Measurements from ENCODE around the gene PRKCZ.
A peak's percentile ranks its signal among the peaks of the same experiment; 100 is the strongest.

PRKCZ gene

GRCh38 chr1:2027961-2028583, 22.1 kb upstream of the PRKCZ start:
- no peak overlapping the region for H3K9ac ChIP-seq (ENCODE audit: low read length)
- H3K4me3 ChIP-seq (ENCODE audit: low read length): no peak overlapping the region
- no peak for DNase-seq (ENCODE audit: low read depth)
- H3K27me3 ChIP-seq (replicated peaks; ENCODE audit: control insufficient read depth, insufficient read depth, low read length): peaks cover 39% of the 10 kb centered on the region
- no peaks in the 10 kb centered on the region for H3K9me3 ChIP-seq (ENCODE audit: control insufficient read depth, low read length)
- H3K36me3 ChIP-seq (ENCODE audit: control insufficient read depth, insufficient read depth, low read length, severe bottlenecking): no peaks in the 10 kb centered on the region
- H3K4me1 ChIP-seq (ENCODE audit: control insufficient read depth, insufficient read depth, low read length): no peaks in the 10 kb centered on the region

GRCh38 chr1:2028870-2029560, 21.2 kb upstream of the PRKCZ start:
- no peaks in the 10 kb centered on the region for H3K36me3 ChIP-seq (ENCODE audit: control insufficient read depth, insufficient read depth, low read length, severe bottlenecking)
- H3K4me1 ChIP-seq (ENCODE audit: control insufficient read depth, insufficient read depth, low read length): no peaks in the 10 kb centered on the region
- H3K9me3 ChIP-seq (ENCODE audit: control insufficient read depth, low read length): no peaks in the 10 kb centered on the region
- H3K9ac ChIP-seq (ENCODE audit: low read length): no peak overlapping the region
- no peak for DNase-seq (ENCODE audit: low read depth)
- peaks cover 38% of the 10 kb centered on the region for H3K27me3 ChIP-seq (replicated peaks; ENCODE audit: control insufficient read depth, insufficient read depth, low read length)
- H3K4me3 ChIP-seq (ENCODE audit: low read length): no peak overlapping the region

- no peak for DNase-seq (ENCODE audit: low read depth)
- Histone ChIP-seq H3K27me3 (replicated peaks; ENCODE audit: control insufficient read depth, insufficient read depth, low read length) (peaks cover 34% of the 10 kb centered on the region), H3K9ac (ENCODE audit: low read length) (no peak overlapping the region)
Measured at GRCh38 chr1:2029561-2029960, 20.6 kb upstream of the PRKCZ start.

DNA sequence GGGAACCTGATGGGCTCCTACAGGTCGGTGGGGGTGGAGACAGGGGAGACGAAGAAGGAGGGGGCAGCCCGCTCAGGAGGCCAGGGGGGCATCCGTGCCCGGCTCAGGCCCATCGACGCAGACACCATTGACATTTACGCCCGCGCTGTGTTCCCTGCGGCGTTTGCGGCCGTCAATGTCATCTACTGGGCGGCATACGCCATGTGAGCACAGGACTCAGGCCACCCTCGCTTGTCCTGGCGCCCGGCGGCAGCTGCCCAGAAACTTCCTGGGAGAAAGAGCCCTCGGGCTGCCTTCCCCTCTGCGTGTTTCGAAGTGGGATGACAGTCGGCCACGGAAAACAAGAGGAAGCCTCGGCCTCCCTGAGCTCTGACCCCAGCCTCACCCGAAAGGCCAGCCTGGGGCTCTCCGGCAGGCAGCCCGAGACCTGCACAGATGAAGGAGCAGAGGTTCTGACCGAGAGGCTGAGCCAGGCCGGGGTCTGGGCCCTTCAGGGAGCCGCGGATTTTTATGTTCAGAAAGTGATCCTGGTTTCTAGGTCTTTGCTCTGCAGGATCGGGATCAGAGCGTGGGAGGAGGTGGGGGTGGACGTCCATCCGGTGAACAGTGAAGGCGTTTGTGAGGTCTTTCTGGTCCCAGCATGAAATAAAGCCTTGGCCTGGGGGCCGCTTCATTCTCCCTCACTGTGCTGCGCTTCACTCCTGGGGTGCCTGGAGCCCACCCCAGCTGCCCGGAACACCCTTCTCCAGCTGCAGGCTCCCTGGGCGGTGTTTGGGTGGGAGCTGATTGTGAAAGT, 19.9 kb upstream of the PRKCZ start:
- Histone ChIP-seq H3K4me3 (ENCODE audit: low read length) (no peak overlapping the region), H3K9me3 (ENCODE audit: control insufficient read depth, low read length) (no peaks in the 10 kb centered on the region), H3K4me1 (ENCODE audit: control insufficient read depth, insufficient read depth, low read length) (no peaks in the 10 kb centered on the region), H3K9ac (ENCODE audit: low read length) (no peak overlapping the region), H3K36me3 (ENCODE audit: control insufficient read depth, insufficient read depth, low read length, severe bottlenecking) (no peaks in the 10 kb centered on the region), H3K27me3 (replicated peaks; ENCODE audit: control insufficient read depth, insufficient read depth, low read length) (peaks cover 27% of the 10 kb centered on the region)
- DNase-seq (ENCODE audit: low read depth): no peak

More at GRCh38 chr1:2029561-2029960, 20.6 kb upstream of the PRKCZ start:
- Histone ChIP-seq H3K4me1 (ENCODE audit: control insufficient read depth, insufficient read depth, low read length) (no peaks in the 10 kb centered on the region), H3K9me3 (ENCODE audit: control insufficient read depth, low read length) (no peaks in the 10 kb centered on the region), H3K36me3 (ENCODE audit: control insufficient read depth, insufficient read depth, low read length, severe bottlenecking) (no peaks in the 10 kb centered on the region), H3K4me3 (ENCODE audit: low read length) (no peak overlapping the region)

GRCh38 chr1:2031546-2032540, 18.4 kb upstream of the PRKCZ start:
- Histone ChIP-seq H3K9me3 (ENCODE audit: control insufficient read depth, low read length) (no peaks in the 10 kb centered on the region), H3K27me3 (replicated peaks; ENCODE audit: control insufficient read depth, insufficient read depth, low read length) (peaks cover 25% of the 10 kb centered on the region), H3K4me3 (ENCODE audit: low read length) (no peak overlapping the region), H3K4me1 (ENCODE audit: control insufficient read depth, insufficient read depth, low read length) (no peaks in the 10 kb centered on the region), H3K9ac (ENCODE audit: low read length) (no peak overlapping the region), H3K36me3 (ENCODE audit: control insufficient read depth, insufficient read depth, low read length, severe bottlenecking) (no peaks in the 10 kb centered on the region)
- DNase-seq (ENCODE audit: low read depth): no peak

- peak; percentile 9 for DNase-seq (ENCODE audit: low read depth)
- Histone ChIP-seq H3K9me3 (ENCODE audit: control insufficient read depth, low read length) (no peaks in the 10 kb centered on the region), H3K9ac (ENCODE audit: low read length) (no peak overlapping the region), H3K4me3 (ENCODE audit: low read length) (no peak overlapping the region), H3K27me3 (replicated peaks; ENCODE audit: control insufficient read depth, insufficient read depth, low read length) (peaks cover 27% of the 10 kb centered on the region), H3K36me3 (ENCODE audit: control insufficient read depth, insufficient read depth, low read length, severe bottlenecking) (no peaks in the 10 kb centered on the region), H3K4me1 (ENCODE audit: control insufficient read depth, insufficient read depth, low read length) (no peaks in the 10 kb centered on the region)
Measured at GRCh38 chr1:2032737-2033136, 17.5 kb upstream of the PRKCZ start.

GRCh38 chr1:2033165-2033564, 17.0 kb upstream of the PRKCZ start:
- Histone ChIP-seq H3K27me3 (replicated peaks; ENCODE audit: control insufficient read depth, insufficient read depth, low read length) (peaks cover 31% of the 10 kb centered on the region), H3K36me3 (ENCODE audit: control insufficient read depth, insufficient read depth, low read length, severe bottlenecking) (no peaks in the 10 kb centered on the region), H3K9ac (ENCODE audit: low read length) (no peak overlapping the region), H3K4me3 (ENCODE audit: low read length) (no peak overlapping the region), H3K4me1 (ENCODE audit: control insufficient read depth, insufficient read depth, low read length) (no peaks in the 10 kb centered on the region), H3K9me3 (ENCODE audit: control insufficient read depth, low read length) (peaks cover 4% of the 10 kb centered on the region)
- no peak for DNase-seq (ENCODE audit: low read depth)

- no peaks in the 10 kb centered on the region for H3K36me3 ChIP-seq (ENCODE audit: control insufficient read depth, insufficient read depth, low read length, severe bottlenecking)
- H3K9me3 ChIP-seq (ENCODE audit: control insufficient read depth, low read length): peaks cover 16% of the 10 kb centered on the region
- H3K4me3 ChIP-seq (ENCODE audit: low read length): no peak overlapping the region
- H3K4me1 ChIP-seq (ENCODE audit: control insufficient read depth, insufficient read depth, low read length): no peaks in the 10 kb centered on the region
- no peak overlapping the region for H3K9ac ChIP-seq (ENCODE audit: low read length)
- no peak for DNase-seq (ENCODE audit: low read depth)
- H3K27me3 ChIP-seq (replicated peaks; ENCODE audit: control insufficient read depth, insufficient read depth, low read length): peaks cover 30% of the 10 kb centered on the region
Measured at GRCh38 chr1:2036287-2036686, 13.9 kb upstream of the PRKCZ start.

DNA sequence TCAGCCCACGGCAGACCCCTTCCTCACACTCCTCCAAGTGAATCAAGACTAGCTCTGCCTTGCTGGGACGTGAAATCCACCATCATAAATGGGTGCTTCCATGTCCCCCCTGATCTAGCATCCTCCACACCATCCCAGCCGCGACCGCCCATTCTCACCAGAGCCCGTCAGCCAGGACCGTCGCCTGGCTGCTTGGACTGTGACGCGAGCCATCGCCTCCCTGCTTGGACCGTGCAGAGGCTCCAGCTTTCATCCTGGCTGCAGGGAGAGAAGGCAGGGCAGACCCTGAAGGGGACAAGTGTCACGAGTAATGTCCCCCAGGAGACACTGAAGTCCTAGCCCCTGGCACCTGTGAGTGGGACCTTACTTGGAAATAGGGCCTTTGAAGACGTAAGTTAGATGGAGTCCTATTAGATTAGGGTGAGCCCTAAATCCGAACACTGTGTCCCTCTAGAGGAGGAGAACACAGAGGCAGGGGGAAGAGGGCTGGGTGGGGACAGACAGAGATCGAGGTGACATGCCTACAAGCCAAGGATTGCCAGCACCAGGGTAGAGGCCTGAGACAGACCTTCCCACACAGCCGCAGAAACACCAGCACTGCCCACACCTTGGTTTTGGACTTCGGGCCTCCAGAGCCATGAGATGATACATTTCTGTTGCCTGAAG, 12.8 kb upstream of the PRKCZ start:
- no peaks in the 10 kb centered on the region for H3K36me3 ChIP-seq (ENCODE audit: control insufficient read depth, insufficient read depth, low read length, severe bottlenecking)
- peaks cover 16% of the 10 kb centered on the region for H3K9me3 ChIP-seq (ENCODE audit: control insufficient read depth, low read length)
- peaks cover 37% of the 10 kb centered on the region for H3K27me3 ChIP-seq (replicated peaks; ENCODE audit: control insufficient read depth, insufficient read depth, low read length)
- H3K4me3 ChIP-seq (ENCODE audit: low read length): no peak overlapping the region
- H3K4me1 ChIP-seq (ENCODE audit: control insufficient read depth, insufficient read depth, low read length): no peaks in the 10 kb centered on the region
- no peak overlapping the region for H3K9ac ChIP-seq (ENCODE audit: low read length)
- DNase-seq (ENCODE audit: low read depth): no peak

- no peak for DNase-seq (ENCODE audit: low read depth)
- H3K27me3 ChIP-seq (replicated peaks; ENCODE audit: control insufficient read depth, insufficient read depth, low read length): peaks cover 33% of the 10 kb centered on the region
- H3K4me1 ChIP-seq (ENCODE audit: control insufficient read depth, insufficient read depth, low read length): no peaks in the 10 kb centered on the region
- peaks cover 16% of the 10 kb centered on the region for H3K9me3 ChIP-seq (ENCODE audit: control insufficient read depth, low read length)
- H3K36me3 ChIP-seq (ENCODE audit: control insufficient read depth, insufficient read depth, low read length, severe bottlenecking): no peaks in the 10 kb centered on the region
- no peak overlapping the region for H3K9ac ChIP-seq (ENCODE audit: low read length)
- no peak overlapping the region for H3K4me3 ChIP-seq (ENCODE audit: low read length)
Measured at GRCh38 chr1:2038229-2038628, 12.0 kb upstream of the PRKCZ start.

Measured in adipocyte (in vitro differentiated cells).